Cardiac muscle cell (in vitro differentiated cells and primary cell): ENCODE results near the gene SSRP1. TPM values are rescaled to one million over a fixed set of nuclear protein-coding genes. Genes with fewer than 3 reads are reported as not detected.
A peak's percentile ranks its signal among the peaks of the same experiment; 100 is the strongest.

Experiments
- DNase-seq, 2 donors: peaks; one replicate each; pipeline versions ENCODE4 v3.0.0 to v3.0.0-alpha.2; 2010 to 2017; ENCODE audit warnings: low read depth in 1 of 2, low spot score in 1 of 2
- H3K27ac ChIP-seq: fragments of 200-600 bp; sonication (generic); 2 replicates; pipeline ENCODE4 v1.5.1; 2016
- H3K27me3 ChIP-seq: fragments of 200-600 bp; sonication (generic); 2 replicates; pipeline ENCODE4 v1.6.0; 2016; ENCODE audit warnings: control low read depth
- H3K36me3 ChIP-seq: fragments of 200-600 bp; sonication (generic); 2 replicates; pipeline ENCODE4 v1.5.1; 2016; ENCODE audit warnings: control low read depth
- H3K4me1 ChIP-seq: fragments of 200-600 bp; sonication (generic); 2 replicates; pipeline ENCODE4 v1.8.1; 2017; ENCODE audit warnings: low read depth, mild to moderate bottlenecking, mixed run types
- H3K4me3 ChIP-seq: fragments of 200-600 bp; sonication (generic); 2 replicates; pipeline ENCODE4 v1.5.1; 2016; ENCODE audit warnings: mild to moderate bottlenecking
- H3K9me3 ChIP-seq: fragments of 200-600 bp; sonication (generic); 2 replicates; pipeline ENCODE4 v1.5.1; 2017; ENCODE audit warnings: low read depth, mild to moderate bottlenecking, control low read depth
- polyA plus RNA-seq: library from polyadenylated mRNA; unstranded; fragments of >200 nt; fragmentation: Nextera tagmentation; extraction: Ambion mirVana; gene quantifications from 2 replicates; pipeline ENCODE4 v1.2.1, GENCODE V29; 2016
- total RNA-seq: library from RNA; depleted of rRNA; stranded (reverse); fragments of >200 nt; gene quantifications from 2 replicates; pipeline ENCODE4 v1.2.3, GENCODE V29; 2016
- TF ChIP-seq, protein P1 (sequence below): IDR thresholded peaks from 2 replicates; pipeline ENCODE4 v1.5.1; 2012; ENCODE audit warnings: low read depth, mild to moderate bottlenecking, low read length

Gene SSRP1
- total and polyA plus RNA-seq, 2 experiments from 2014 or later = 87.0 to 180 TPM

DNA sequence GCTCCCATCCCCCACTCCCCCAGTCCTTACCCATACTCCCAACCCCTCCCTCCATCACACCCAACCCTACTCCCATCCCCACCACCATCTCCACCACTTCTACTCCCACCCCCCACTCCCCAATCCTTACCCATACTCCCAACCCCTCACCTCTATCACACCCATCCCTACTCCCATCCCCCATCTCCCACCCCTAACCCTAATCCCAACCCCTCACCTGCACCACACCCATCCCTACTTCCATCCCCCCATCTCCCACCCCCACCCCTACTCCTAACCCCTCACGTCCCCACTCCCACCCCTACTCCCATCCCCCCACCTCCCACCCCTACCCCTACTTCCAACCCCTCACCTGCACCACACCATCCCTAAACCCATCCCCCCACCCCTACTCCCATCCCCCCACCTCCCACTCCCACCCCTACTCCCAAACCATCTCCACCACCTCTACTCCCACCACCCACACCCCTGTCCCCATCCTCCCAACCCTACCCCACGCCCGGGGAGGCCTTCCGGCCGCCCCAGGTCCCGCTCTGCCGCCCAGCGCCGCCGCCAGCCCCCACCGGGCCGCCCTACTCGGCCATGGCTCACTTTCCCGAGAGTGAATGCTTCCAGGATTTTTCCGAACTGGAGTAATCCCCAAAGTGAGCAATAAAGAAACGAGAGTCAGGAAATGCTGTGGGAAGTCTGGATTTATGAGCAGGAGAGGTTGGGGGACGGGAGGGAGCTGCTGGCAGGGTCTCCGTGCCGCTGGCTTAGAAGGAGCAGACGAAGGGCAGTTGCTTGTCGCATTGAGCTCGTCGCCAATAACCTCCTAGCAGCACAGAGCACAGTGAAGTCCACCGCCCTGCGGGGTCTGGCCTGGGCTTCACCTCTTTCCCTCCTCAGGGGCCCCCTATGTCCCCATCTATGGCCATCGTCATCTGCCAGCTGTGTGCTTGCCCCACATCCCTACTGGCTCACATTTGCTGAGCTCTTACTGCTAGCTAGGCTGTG is 40.7 kb upstream of the SSRP1 start:
- Histone ChIP-seq H3K4me3 (no peak overlapping the region), H3K27me3 (no peaks in the 10 kb centered on the region), H3K36me3 (no peaks in the 10 kb centered on the region), H3K27ac (no peak overlapping the region), H3K9me3 (no peaks in the 10 kb centered on the region), H3K4me1 (no peaks in the 10 kb centered on the region)
- DNase-seq = no peak
- TF ChIP-seq, protein P1, sequence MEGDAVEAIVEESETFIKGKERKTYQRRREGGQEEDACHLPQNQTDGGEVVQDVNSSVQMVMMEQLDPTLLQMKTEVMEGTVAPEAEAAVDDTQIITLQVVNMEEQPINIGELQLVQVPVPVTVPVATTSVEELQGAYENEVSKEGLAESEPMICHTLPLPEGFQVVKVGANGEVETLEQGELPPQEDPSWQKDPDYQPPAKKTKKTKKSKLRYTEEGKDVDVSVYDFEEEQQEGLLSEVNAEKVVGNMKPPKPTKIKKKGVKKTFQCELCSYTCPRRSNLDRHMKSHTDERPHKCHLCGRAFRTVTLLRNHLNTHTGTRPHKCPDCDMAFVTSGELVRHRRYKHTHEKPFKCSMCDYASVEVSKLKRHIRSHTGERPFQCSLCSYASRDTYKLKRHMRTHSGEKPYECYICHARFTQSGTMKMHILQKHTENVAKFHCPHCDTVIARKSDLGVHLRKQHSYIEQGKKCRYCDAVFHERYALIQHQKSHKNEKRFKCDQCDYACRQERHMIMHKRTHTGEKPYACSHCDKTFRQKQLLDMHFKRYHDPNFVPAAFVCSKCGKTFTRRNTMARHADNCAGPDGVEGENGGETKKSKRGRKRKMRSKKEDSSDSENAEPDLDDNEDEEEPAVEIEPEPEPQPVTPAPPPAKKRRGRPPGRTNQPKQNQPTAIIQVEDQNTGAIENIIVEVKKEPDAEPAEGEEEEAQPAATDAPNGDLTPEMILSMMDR = no peak

DNA sequence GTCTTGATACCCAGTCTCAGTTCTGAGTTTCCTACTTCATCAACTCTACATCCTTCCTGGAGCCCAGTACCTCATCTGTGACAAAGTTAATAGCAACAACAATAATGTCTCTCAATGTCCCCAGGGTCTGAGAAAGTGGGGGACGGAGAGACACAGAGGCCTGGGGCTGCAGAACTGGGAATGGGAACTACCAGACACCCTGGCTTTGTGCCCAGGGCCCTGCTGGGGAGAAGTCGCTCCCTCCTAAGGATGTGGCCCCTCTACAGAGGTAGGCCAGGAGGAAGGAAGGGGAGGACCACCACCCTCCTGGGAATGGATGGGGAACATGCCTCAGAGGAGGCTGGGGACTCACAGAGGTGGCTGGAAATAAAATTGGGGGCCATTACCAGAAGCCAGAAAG is 39.8 kb upstream of the SSRP1 start:
- H3K9me3 ChIP-seq = no peaks in the 10 kb centered on the region
- H3K4me1 ChIP-seq = no peaks in the 10 kb centered on the region
- H3K27ac ChIP-seq = no peak overlapping the region
- H3K4me3 ChIP-seq = no peak overlapping the region
- H3K36me3 ChIP-seq = no peaks in the 10 kb centered on the region
- no peak for DNase-seq
- TF ChIP-seq, protein P1 = no peak
- H3K27me3 ChIP-seq = no peaks in the 10 kb centered on the region

DNA sequence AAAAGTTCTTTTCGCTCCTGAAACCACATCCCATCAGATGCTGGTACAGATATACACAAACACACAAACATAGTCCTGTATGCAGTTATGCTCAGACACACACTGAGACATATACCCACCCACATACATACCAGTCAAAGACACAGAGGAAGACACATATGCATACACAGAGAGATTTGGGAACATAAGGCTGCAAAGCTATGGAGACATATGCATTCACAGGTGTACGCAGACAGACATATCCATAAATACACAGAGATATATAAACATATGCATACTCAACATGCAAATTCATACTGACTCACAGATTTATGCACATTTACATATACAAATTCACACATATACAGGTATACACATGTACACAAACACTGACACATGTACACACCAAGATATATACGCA is 39.3 kb upstream of the SSRP1 start:
- H3K36me3 ChIP-seq = no peaks in the 10 kb centered on the region
- no peak overlapping the region for H3K27ac ChIP-seq
- DNase-seq = no peak
- H3K4me3 ChIP-seq = no peak overlapping the region
- TF ChIP-seq, protein P1 = no peak
- H3K4me1 ChIP-seq = no peaks in the 10 kb centered on the region
- H3K27me3 ChIP-seq = no peaks in the 10 kb centered on the region
- no peaks in the 10 kb centered on the region for H3K9me3 ChIP-seq

DNA sequence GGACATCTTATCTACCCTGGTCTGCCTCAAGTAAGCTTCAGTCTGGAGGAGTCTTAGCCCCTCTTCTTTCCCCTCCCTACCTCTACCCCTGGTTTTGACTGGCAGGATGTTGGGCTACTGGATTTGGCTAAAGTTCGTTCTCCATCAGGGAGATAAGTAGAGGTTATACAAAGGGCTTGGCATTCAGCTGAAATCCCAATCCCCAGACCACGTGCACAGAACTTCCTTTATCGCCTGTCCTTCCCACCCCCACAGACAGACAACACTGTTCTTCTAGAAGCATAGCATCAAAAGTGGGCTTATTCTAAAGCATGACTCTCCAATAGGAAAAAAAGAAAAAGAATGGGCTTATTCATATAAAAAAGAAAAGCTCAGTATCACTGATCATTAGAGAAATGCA is 37.5 kb upstream of the SSRP1 start:
- H3K36me3 ChIP-seq = no peaks in the 10 kb centered on the region
- H3K4me1 ChIP-seq = no peaks in the 10 kb centered on the region
- DNase-seq = peak in 1 of 2 donors; percentile 33
- H3K27ac ChIP-seq = no peak overlapping the region
- H3K9me3 ChIP-seq = no peaks in the 10 kb centered on the region
- TF ChIP-seq, protein P1 = no peak
- no peak overlapping the region for H3K4me3 ChIP-seq
- H3K27me3 ChIP-seq = no peaks in the 10 kb centered on the region

DNA sequence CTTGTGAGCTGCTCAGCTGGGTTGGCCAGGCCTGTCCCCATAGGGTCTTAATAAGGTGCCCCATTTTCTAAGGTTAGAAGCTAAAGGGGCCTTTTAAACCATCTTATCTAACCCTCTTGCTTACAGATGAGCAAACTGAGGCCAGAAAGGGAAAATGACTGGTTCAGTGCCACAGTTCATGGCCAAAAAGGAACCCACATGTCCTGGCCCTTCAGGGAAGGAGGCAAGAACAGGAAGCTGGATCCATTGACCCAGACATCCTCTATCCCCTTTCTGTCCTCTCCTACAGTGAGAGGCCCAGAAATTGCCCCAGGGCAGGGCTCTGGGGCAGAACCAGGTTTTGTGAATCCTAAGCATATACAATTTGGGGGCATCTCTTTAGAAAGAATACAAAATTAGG is 35.2 kb upstream of the SSRP1 start:
- Histone ChIP-seq H3K4me3 (no peak overlapping the region), H3K27me3 (no peaks in the 10 kb centered on the region), H3K36me3 (no peaks in the 10 kb centered on the region), H3K4me1 (no peaks in the 10 kb centered on the region), H3K27ac (no peak overlapping the region), H3K9me3 (no peaks in the 10 kb centered on the region)
- DNase-seq = no peak
- TF ChIP-seq, protein P1 = no peak
